DMS 273 (cell line): ENCODE data around the gene C10orf95.
"Not testable (repeated sequence)": the region's sequence is repeated elsewhere in the genome, so short reads cannot be mapped to it uniquely, and the experiment has no call there.

ENCODE experiments used
- DNase-seq: peaks from one replicate; lab custom pipeline; 2025; ENCODE audit not compliant: unreplicated experiment; lab: John Stamatoyannopoulos, UW

C10orf95 gene

DNA sequence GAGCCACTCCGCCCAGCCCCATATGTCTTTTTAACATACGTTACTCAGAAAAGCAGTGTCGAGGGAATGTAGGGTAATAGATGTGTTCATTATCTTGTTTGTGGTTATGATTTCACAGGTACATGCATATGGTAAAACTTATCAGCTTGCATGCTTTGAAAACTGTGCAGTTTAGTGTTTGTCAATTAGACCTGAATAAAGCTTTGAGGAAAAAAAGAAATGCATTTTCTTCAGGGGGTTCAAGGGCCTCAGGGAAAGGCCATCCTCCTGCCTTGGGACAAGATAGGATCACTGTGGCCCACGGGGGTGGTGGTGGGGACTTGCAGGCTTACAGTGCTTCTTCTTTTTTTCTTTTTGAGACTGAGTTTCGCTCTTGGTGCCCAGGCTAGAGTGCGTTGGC lies 16.0 kb upstream of the C10orf95 start:
- DNase-seq = no peak

GRCh38 chr10:102465466-102465865 lies 14.1 kb upstream of the C10orf95 start:
- DNase-seq = peak; percentile 31

DNA sequence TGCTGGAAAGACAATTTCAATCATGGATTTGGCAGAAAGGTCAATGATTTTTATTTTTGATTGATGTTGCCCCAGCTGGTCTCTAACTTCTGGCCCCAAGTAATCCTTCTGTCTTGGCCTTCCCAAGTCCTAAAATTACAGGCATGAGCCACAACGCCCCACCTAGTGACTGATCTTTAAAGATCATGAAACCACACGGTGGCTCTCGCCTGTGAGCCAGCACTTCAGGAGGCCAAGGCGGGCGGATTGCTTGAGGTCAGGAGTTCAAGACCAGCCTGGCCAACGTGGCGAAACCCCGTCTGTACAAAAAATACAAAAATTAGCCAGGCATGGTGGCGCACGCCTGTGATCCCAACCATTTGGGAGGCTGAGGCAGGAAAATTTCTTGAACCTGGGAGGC lies 12.6 kb upstream of the C10orf95 start:
- no peak for DNase-seq

DNA sequence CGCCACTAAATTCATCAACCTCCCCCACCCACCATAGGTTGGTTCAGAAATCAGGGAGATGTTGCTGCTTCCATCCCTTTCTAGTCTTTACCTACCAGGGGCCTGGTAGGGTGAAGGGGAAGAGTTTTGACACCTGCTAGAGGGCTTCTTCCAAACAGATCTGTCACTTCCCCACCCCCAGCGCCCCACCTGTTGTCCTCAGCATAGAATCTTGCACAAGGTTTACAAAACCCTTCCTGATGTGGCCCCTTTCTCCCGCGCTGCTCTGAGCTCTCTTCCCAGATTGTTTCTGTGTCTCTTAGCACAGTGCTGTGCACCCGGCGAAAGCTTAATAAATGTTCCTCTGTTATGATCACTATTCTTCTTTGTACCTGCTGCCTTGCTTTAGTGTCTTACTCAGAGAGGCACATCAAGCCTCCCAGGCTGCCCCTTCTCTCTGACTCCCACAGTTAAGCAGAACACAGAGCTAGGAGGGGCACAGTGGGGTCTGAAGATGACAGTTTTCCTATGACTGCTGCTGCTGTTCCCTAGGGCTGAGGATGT lies 11.2 kb upstream of the C10orf95 start:
- DNase-seq = no peak

DNA sequence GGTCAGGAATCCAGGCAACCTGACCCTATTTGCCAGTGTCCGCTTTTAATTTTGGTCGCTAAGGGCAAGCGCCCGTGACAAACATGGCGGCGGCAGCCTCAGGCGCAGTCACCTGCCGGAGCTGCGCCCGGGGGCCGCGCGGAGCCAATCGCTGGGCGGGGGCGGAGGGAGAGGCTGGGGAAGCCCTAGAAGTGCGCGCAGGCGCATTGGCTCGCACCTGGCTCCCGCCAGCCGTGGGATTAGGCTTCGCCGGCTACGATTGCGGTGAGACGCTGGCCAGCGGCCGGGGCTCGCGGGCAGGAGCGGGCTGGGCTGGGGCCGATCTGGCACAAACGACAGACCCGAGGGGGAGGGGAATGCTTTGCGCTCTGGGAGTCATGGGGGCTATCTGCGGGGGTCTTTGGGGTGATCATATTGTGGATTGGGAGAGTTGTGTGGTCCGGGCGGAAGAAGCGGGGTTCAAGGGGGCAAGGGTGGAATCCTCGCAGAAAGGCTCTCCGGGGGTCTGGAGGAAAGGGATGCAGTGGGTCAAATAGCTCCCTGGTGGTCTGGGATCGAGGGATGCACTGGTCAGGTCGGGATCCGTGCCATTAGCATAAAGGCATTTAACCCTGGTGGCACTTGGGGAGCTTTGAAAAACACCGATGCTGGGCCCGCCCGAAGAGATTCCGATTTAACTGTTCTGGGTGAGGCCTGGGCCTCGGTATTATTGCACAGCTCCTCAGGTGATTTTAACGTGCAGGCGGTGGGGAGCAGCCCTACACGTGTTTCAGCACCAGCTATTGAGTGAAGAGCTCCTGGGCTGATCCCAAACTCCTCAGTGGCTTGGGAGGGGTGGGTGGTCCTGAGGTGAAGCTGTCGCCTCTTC lies 10.1 kb upstream of the C10orf95 start:
- DNase-seq = peak; percentile 94

DNA sequence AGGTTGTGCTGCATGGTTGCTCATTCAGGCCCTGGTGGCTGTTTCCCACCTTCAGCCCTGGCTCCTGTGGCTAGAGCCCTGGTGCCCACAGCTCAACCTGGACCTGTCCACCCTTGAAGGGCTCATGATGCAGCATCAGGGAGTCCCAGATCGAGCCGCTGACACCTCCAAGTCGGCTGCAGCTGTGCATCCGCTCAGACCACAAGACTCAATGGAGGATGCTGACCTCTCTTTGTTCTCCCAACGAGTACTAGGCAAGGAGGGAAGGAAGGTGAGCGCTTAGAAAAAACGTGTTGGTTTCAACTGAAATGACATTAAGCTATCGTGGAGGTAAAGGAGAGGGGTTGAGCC lies 9.5 kb upstream of the C10orf95 start:
- no peak for DNase-seq

- no peak for DNase-seq
Observed at GRCh38 chr10:102458656-102459055, 7.3 kb upstream of the C10orf95 start.

GRCh38 chr10:102457591-102458150 lies 6.3 kb upstream of the C10orf95 start:
- peak; percentile 94 for DNase-seq

DNA sequence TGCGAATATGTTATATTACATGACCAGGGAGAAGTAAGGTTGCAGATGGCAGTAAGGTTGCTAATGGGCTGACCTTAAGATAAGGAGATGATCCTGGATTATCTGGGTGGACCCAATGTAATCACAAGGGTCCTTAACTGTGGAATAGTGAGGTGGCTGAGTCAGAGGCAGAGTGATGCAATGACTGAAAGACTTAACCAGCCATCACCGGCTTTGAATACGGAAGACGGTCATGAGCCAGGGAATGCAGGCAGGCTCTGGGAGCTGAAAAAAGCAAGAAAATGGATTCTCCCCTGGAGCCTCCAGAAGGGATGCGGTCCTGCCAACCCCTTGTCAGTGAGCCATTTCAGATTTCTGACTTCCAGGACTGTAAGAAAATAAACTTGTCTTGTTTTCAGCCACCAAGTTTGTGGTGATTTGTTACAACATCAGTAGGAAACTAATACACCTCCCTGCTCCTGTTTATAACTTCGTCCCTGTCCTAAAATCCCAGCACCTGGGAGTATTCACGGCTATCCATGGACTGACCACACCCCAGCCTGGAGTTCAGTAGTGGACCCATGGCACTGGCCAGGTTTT lies 4.6 kb upstream of the C10orf95 start:
- no peak for DNase-seq

DNA sequence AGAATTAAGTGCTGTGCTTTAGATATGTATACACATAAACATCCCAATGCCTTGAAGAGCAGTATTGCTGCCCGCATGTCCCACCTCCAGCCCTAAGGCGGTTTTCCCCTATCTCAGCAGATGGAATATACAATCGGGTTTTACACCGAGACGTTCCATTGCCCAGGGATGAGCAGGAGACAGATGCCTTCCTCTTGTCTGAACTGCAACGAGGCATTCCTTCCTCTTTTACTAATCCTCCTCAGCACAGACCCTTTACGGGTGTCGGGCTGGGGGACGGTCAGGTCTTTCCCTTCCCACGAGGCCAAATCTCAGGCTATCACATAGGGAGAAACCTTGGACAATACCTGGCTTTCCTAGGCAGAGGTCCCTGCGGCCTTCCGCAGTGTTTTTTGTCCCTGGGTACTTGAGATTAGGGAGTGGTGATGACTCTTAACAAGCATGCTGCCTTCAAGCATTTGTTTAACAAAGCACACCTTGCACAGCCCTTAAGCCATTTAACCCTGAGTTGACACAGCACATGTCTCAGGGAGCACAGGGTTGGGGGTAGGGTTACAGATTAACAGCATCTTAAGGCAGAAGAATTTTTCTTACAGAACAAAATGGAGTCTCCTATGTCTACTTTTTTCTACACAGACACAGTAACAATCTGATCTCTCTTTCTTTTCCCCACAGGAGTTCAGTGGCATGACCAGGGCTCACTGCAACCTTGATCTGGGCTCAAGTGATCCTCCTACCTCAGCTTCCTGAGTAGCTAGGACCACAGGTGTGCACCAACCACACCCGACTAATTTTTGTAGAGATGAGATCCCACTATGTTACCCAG lies 3.5 kb upstream of the C10orf95 start:
- DNase-seq = not testable (repeated sequence)

- no peak for DNase-seq
Observed at GRCh38 chr10:102453502-102453901, 2.2 kb upstream of the C10orf95 start.

DNA sequence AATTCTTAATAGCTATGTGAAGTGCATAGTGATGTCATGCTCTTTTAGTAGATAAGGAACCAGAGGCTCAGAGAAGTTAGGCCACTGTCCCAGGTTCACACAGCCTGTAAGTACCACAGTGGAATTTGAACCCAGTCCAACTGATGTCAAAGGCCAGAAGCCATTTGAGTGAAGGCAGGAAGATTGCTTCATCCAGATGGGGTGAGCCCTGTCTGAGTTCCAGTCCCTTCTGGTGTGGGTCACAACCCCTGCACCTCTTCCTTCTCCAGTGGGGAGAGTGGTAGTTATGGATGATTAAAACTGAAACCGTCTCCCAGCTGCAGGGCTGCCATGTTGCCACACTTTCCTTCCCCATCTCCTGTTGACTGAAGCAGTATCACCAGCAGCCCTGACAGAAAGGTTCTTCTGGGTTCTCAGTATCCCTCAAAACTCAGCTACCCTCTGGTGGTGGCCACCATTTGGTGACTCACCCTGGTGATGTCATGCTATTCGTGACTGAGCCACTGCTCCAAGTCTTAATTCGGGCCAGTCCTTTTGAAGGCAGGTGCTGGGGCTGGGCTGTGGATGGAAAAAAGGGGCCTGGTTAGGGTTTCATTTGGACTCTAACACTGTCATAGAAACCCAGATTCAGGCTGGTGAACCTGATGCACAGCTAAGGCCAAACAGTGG lies 1.5 kb upstream of the C10orf95 start:
- DNase-seq = peak; percentile 34

DNA sequence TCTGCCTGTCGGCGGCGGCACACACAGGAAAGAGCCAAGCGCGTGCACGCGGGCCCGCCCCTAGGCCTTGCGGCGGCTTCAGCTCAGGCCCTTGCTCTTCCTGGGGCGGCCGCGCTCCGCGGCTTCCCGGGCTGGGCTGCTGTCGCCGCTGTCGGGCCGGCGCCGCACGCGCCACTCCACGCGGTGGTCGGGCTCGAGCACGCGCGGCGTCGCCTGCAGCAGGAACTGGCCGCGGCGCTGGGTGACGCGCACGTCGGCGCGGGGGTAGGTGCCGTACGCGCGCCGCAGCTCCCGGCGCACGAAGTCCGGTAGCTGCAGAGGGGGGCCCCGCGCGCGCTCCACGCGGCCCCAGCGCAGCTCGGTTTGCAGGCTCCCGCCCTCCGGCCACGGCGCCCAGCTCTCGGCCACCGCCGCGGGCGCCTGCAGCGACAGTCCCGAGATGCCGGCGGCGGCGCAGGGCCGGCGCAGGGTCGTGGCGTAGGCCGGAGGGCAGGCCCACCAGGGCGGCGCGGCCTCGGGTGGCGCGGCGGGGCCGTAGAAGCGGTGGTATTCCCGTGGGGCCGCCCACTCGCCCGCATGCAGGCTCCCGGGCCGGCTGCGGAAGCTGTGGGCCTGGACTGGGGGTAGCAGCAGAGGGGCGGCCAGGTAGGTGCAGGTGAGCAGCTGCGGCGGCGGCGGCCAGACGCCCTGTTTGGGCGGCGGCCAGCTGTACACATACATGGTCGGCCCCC lies 804 bp downstream of the C10orf95 start:
- DNase-seq = peak; percentile 90

GRCh38 chr10:102450124-102450373 lies 1.3 kb downstream of the C10orf95 start:
- DNase-seq = no peak

DNA sequence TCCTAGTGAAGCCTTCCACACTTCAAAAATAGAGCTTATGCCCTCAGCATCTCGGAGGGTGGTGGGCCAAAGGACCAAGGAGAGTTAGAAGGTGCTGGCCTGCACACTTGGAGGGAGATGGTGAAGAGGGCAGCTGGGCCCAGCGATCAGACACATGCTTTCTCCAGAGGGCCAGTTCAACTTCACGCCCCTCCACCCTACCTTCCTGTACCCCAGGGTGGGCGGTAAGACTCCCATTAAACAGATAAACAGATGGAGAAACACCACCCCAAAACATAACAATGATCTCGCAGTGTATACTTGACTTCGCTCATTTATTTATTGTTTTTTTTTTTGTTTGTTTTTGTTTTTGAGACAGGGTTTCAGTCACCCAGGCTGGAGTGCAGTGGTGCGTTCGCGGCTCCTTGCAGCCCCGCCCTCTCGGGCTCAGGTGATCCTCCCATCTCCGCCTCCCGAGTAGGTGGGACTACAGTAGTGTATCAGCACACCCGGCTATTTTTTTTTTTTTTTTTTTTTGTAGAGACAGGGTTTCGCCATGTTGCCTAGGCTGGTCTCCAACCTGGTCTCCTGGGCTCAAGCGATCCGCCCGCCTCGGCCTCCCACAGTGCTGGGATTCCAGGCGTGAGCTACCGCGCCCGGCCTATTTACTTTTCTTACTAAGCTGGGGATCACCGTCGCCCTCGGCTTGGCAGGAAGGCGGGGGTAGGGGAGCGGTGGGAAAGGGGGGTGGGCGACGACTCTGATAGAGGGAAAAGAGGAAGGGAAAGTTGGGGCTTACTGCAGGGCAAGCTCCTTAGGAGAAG lies 1.8 kb downstream of the C10orf95 start:
- peak; percentile 81 for DNase-seq

- no peak for DNase-seq
Observed at GRCh38 chr10:102444851-102445250, 6.5 kb downstream of the C10orf95 start.

- no peak for DNase-seq
Observed at GRCh38 chr10:102438374-102438773, 13.0 kb downstream of the C10orf95 start.

- DNase-seq = no peak
Observed at GRCh38 chr10:102437515-102437914, 13.8 kb downstream of the C10orf95 start.

GRCh38 chr10:102436312-102436711 lies 15.0 kb downstream of the C10orf95 start:
- no peak for DNase-seq
